Pancreas (tissue), 10 donors: ENCODE data around the gene GMNC. TPM values are rescaled to one million over a fixed set of nuclear protein-coding genes. Genes with fewer than 3 reads are reported as not detected.

Experiments used
- ATAC-seq, 4 donors: fragments of 200-7000 bp; cut with Tn5 transposase; one replicate each; pipeline versions ENCODE4 v1.8.0 to v1.9.1; 2020; ENCODE audit warnings: mild to moderate bottlenecking in 4 of 4, moderate library complexity in 4 of 4
- DNase-seq, 6 donors: peaks; one replicate each; pipeline ENCODE4 v3.0.0-alpha.2; 2020
- FAIRE-seq: peaks from 2 replicates; lab custom pipeline; 2012; peaks lifted over from hg19 to GRCh38; lab: Jason Lieb, UNC
- H3K27ac ChIP-seq, 4 donors: fragments of 200-600 bp; sonication (generic); 1 replicate in 3 of 4; 2 replicates in 1 of 4; pipeline versions ENCODE4 v1.5.0 to v1.8.0; 2020
- H3K27me3 ChIP-seq, 4 donors: fragments of 200-600 bp; one replicate each; pipeline ENCODE4 v1.8.0; 2021
- H3K36me3 ChIP-seq, 3 donors: fragments of 200-600 bp; sonication (generic) in 1 of 3; one replicate each; pipeline versions ENCODE4 v1.5.0 to v1.8.0; 2020 to 2021
- H3K4me1 ChIP-seq, 3 donors: fragments of 200-600 bp; one replicate each; pipeline ENCODE4 v1.8.0; 2021
- H3K4me3 ChIP-seq, 4 donors: fragments of 200-600 bp; sonication (generic) in 2 of 4; one replicate each; pipeline versions ENCODE4 v1.5.0 to v1.8.0; 2020 to 2021
- H3K9me3 ChIP-seq, 4 donors: fragments of 200-600 bp; one replicate each; pipeline ENCODE4 v1.8.0; 2021
- WGBS, 2 donors: extraction: QIAGEN DNeasy Blood & Tissue Kit; methylation state at CpG; one replicate each; pipeline ENCODE4 v1.1.7; 2013; 5-methylcytosine and 5-hydroxymethylcytosine counted together
- intact Hi-C, 3 donors: fragments of 100-400 bp; cut with DNase I; formaldehyde crosslinking; loops; one replicate each; pipeline versions ENCODE4 v1.11.1 to v1.14.2; 2022
- polyA plus RNA-seq, 2 donors: library from polyadenylated mRNA; stranded (reverse); fragments of 200-250 nt; gene quantifications; one replicate each; pipeline ENCODE4 v1.2.3, GENCODE V29; 2013
- total RNA-seq, 6 donors: library from RNA; stranded (reverse); fragmentation: NEBNext Ultra II Directional in 4 of 6; extraction: Animal tissue kit (Norgen Biotek cat#: 25700) in 4 of 6; gene quantifications; one replicate each; pipeline versions ENCODE4 v1.2.1 to v1.2.4, GENCODE V29; 2021 to 2023
- TF ChIP-seq, protein P1 (sequence below), 4 donors: fragments of 200-600 bp; sonication (generic) in 3 of 4; IDR thresholded peaks; one replicate each; pipeline versions ENCODE4 v1.5.0 to v1.8.0; 2021; ENCODE audit warnings: antibody characterized with exemption in 4 of 4
- donor health status: healthy with polysubstance abuse.
- donor health status: DM: no; HTN: no; CAD: no; lungs with moderate emphysema.
- donor health status: DM: no; HTN: no; CAD: no.
- donor health status: control.
- donor health status: control.
- donor health status: Bipolar disorder and iron deficiency.
- donor health status: DM: yes; HTN: yes; CAD: no.
- donor health status: DM: no; HTN: no; CAD: no.
- donor health status: DM: no; HTN: no; CAD: no.
- donor health status: DM: yes; HTN: yes; CAD: no.

GMNC gene
- total and polyA plus RNA-seq, 8 donors: 0.06 to 0.37 (median 0.21) TPM

DNA sequence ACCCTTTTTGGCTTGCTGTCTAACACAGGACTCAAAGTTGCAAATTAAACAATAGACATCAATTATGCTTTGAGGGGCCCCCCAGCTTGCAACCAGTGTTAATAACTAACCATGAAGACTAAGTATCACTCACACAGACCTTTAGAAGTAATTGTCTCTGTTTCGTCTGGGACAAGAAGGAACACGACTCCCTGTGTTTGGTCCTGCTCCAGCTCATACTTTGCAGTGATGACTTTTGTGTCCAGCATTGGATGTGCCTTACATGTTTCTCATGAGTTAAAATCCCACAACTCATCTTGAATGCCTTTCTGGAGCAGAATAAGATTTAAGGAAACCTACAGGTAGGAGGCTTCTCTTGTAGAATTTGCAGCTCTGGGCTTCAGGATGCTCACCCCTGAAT is 53.1 kb downstream of the GMNC start:
- WGBS, 2 donors: 48 to 54% methylated on average over 2 of the region's 2 CpGs
- Histone ChIP-seq H3K4me1 (peaks cover 0 to 12% (median 7%) of the 10 kb centered on the region in 3 donors), H3K27ac (no peak overlapping the region), H3K4me3 (no peak overlapping the region), H3K36me3 (no peaks in the 10 kb centered on the region), H3K27me3 (no peaks in the 10 kb centered on the region), H3K9me3 (no peaks in the 10 kb centered on the region)
- no peak for DNase-seq
- TF ChIP-seq, protein P1, sequence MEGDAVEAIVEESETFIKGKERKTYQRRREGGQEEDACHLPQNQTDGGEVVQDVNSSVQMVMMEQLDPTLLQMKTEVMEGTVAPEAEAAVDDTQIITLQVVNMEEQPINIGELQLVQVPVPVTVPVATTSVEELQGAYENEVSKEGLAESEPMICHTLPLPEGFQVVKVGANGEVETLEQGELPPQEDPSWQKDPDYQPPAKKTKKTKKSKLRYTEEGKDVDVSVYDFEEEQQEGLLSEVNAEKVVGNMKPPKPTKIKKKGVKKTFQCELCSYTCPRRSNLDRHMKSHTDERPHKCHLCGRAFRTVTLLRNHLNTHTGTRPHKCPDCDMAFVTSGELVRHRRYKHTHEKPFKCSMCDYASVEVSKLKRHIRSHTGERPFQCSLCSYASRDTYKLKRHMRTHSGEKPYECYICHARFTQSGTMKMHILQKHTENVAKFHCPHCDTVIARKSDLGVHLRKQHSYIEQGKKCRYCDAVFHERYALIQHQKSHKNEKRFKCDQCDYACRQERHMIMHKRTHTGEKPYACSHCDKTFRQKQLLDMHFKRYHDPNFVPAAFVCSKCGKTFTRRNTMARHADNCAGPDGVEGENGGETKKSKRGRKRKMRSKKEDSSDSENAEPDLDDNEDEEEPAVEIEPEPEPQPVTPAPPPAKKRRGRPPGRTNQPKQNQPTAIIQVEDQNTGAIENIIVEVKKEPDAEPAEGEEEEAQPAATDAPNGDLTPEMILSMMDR (IDR thresholded peaks at IDR 0.05): no peak
- FAIRE-seq: no peak
- intact Hi-C loops: no loop called here
- no peak for ATAC-seq

DNA sequence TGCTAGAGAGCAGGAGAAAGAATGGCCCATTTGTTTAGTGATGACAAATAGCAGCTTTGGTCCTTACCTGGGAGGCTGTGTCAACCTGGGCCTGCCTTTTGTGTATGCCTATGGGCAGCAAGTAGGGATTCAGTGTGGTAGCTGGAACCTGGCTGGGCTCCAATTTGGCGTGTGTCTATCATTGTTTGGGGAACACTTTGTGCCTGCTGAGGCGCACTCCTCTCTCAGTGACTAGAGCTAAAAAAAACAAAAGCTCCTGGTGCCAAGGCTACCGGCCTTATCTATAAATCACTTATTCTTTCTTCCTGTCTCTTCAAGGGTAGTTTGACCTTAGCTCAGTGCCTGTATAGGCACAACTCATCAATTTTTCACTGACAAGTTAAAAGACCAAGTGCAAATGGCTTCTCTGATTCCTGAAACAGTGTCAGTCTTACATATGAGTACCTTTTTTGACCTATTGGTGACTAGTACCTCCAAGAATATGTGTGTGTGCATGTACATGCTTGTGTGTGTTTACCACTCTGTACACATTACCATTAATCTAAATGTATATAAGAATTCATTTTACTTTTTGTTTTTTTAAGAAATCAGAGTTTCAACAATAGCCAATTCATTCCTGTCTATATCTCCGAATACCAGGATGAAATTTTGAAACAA is 54.6 kb downstream of the GMNC start:
- no peaks in the 10 kb centered on the region for H3K27me3 ChIP-seq
- intact Hi-C loops: no loop called here
- peaks cover 0 to 12% (median 7%) of the 10 kb centered on the region in 3 donors for H3K4me1 ChIP-seq
- WGBS, 2 donors: 18 to 21% methylated on average over 4 of the region's 4 CpGs
- DNase-seq (peak; percentile 65 to 96 (median 88)), ATAC-seq (peak; percentile 78 to 99 (median 93)), FAIRE-seq (no peak)
- no peak overlapping the region for H3K4me3 ChIP-seq
- no peaks in the 10 kb centered on the region for H3K9me3 ChIP-seq
- H3K27ac ChIP-seq: peak overlapping the region in 2 of 4 donors; percentile 6 to 48
- TF ChIP-seq, protein P1 (IDR thresholded peaks at IDR 0.05): no peak
- no peaks in the 10 kb centered on the region for H3K36me3 ChIP-seq
